Type B pancreatic cell (in vitro differentiated cells): ENCODE measurements around the gene GTF2A2. TPM values are rescaled to one million over a fixed set of nuclear protein-coding genes. Genes with fewer than 3 reads are reported as not detected.

Source experiments
- DNase-seq: peaks from one replicate; pipeline ENCODE4 v3.0.0; 2021; ENCODE audit warnings: mixed read lengths; ENCODE audit not compliant: unreplicated experiment; ENCODE audit errors: extremely low spot score
- H3K27ac Mint-ChIP-seq: 2 replicates; pipeline ENCODE4 v1.8.0; 2021; ENCODE audit warnings: mild to moderate bottlenecking, mixed read lengths
- H3K27me3 Mint-ChIP-seq: 2 replicates; pipeline ENCODE4 v1.8.0; 2021; ENCODE audit warnings: mixed read lengths
- H3K36me3 Mint-ChIP-seq: 2 replicates; pipeline ENCODE4 v1.8.0; 2021; ENCODE audit warnings: mixed read lengths
- H3K4me1 Mint-ChIP-seq: one replicate; pipeline ENCODE4 v1.8.0; 2021; ENCODE audit warnings: mixed read lengths; ENCODE audit not compliant: unreplicated experiment
- H3K4me3 Mint-ChIP-seq: 2 replicates; pipeline ENCODE4 v1.8.0; 2021; ENCODE audit warnings: mild to moderate bottlenecking, mixed read lengths
- H3K9me3 Mint-ChIP-seq: 2 replicates; pipeline ENCODE4 v1.8.0; 2021; ENCODE audit warnings: mixed read lengths
- total RNA-seq: library from RNA; stranded (reverse); gene quantifications from 2 replicates; pipeline ENCODE4 v1.2.1, GENCODE V29; 2021; ENCODE audit warnings: low replicate concordance
- TF ChIP-seq, protein P1 (sequence below): fragments of 200-600 bp; sonication (generic); conservative IDR thresholded peaks from 2 replicates; pipeline ENCODE4 v1.5.0; 2021; ENCODE audit warnings: antibody characterized with exemption, mild to moderate bottlenecking

GTF2A2 gene
- total RNA-seq, 1 donor from 2014 or later: 109 TPM

DNA sequence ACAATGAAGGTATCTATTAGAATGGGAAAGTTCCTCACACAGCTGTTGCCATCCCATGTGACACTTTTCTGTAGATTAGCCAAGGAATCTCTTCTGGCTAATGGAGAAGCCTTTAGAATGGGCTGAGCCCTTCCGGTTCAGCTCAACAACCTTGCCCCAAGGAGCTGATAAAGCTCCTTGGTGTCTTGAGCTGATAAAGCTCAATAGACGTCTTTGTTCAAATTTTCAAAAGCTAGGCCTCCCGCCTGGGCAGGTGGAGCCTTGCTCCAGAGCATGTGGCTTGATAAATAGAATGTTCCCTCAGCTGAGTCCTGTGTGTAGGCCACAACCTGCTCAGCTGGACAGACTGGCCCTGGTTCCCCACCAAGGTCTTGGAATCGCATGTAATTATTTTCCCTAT is 39.0 kb upstream of the GTF2A2 start:
- no peak overlapping the region for H3K27ac Mint-ChIP-seq
- peaks cover 3% of the 10 kb centered on the region for H3K27me3 Mint-ChIP-seq
- TF ChIP-seq, protein P1, sequence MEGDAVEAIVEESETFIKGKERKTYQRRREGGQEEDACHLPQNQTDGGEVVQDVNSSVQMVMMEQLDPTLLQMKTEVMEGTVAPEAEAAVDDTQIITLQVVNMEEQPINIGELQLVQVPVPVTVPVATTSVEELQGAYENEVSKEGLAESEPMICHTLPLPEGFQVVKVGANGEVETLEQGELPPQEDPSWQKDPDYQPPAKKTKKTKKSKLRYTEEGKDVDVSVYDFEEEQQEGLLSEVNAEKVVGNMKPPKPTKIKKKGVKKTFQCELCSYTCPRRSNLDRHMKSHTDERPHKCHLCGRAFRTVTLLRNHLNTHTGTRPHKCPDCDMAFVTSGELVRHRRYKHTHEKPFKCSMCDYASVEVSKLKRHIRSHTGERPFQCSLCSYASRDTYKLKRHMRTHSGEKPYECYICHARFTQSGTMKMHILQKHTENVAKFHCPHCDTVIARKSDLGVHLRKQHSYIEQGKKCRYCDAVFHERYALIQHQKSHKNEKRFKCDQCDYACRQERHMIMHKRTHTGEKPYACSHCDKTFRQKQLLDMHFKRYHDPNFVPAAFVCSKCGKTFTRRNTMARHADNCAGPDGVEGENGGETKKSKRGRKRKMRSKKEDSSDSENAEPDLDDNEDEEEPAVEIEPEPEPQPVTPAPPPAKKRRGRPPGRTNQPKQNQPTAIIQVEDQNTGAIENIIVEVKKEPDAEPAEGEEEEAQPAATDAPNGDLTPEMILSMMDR: no peak
- DNase-seq: no peak
- no peak overlapping the region for H3K4me3 Mint-ChIP-seq
- H3K36me3 Mint-ChIP-seq: no peaks in the 10 kb centered on the region
- H3K9me3 Mint-ChIP-seq: no peaks in the 10 kb centered on the region
- no peaks in the 10 kb centered on the region for H3K4me1 Mint-ChIP-seq

DNA sequence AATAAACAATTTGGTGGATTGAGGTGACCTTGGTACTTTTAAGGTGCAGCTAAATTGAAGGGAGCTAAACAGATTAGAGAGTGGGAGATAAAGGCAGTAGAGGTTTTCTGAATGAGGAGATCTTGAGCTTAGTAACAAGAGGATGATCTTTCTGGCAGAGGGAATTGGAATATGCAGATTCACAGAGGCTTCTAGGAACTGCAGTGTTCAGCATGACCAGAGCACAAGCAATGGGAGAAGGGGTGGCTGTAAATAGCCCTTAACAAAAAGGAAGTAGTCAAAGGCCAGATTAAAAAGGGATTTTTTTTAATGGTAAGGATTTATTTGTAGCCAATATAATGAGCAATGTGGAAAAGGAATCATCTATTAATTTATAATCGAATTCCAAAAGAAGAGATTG is 37.5 kb upstream of the GTF2A2 start:
- Mint-ChIP-seq H3K4me1 (peaks cover 4% of the 10 kb centered on the region), H3K4me3 (no peak overlapping the region), H3K27ac (no peak overlapping the region), H3K36me3 (no peaks in the 10 kb centered on the region), H3K27me3 (no peaks in the 10 kb centered on the region), H3K9me3 (no peaks in the 10 kb centered on the region)
- TF ChIP-seq, protein P1: no peak
- no peak for DNase-seq

DNA sequence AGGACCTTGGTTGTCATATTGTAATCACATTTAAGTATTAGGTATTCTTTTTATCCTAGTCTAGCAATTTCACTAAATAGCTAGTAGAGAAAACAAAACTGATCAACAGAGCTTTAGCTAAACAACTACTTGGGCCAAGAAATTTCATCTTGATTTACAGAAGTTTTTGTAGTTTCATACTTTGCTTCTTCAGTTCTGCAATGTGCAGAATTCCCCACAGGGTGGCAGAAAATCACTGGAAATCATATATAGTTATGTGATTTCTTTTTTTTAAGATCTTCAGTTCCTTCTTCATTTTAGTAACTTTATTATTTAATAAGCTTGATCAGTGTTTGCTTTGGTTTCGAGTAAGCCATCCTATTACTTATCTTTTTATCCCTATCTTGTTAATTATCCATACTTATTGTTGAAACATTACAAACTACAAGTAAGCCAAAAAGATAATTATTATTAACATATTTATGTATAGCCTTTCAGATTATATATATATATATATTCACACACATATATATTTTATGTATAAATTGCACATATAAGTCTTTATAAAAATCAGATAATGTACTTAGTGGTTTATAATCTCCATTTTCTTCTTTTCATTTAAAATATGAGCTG is 34.0 kb upstream of the GTF2A2 start:
- Mint-ChIP-seq H3K27me3 (no peaks in the 10 kb centered on the region), H3K9me3 (no peaks in the 10 kb centered on the region), H3K36me3 (peaks cover 6% of the 10 kb centered on the region), H3K4me1 (peaks cover 12% of the 10 kb centered on the region), H3K27ac (peak overlapping the region; percentile 79), H3K4me3 (peak overlapping the region; percentile 77)
- TF ChIP-seq, protein P1: peak; percentile 77
- no peak for DNase-seq

DNA sequence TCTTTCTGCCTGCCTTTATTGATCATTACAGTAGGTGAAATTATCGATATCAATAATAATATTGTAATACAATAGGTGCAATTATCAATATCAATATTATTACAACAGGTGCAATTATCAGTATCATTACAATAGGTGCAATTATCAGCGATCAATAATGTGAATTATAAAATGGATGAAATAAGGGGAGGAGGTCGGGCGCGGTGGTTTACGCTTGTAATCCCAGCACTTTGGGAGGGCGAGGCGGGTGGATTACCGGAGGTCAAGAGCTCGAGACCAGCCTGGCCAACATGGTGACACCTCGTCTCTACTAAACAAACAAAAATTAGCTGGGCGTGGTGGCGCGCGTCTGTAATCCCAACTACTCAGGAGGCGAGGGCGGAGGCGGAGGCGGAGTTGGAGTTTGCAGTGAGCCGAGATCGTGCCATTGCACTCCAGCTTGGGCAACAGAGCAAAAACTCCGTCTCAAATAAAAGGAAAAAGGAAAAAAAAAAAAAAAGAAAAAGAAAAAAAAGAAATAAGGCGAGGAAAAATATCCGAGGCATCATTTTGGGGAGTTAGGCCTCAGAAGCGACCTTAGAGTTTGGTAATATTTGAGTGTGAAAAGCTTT is 32.4 kb upstream of the GTF2A2 start:
- TF ChIP-seq, protein P1: no peak
- H3K27ac Mint-ChIP-seq: peak overlapping the region; percentile 100
- peaks cover 22% of the 10 kb centered on the region for H3K4me1 Mint-ChIP-seq
- H3K36me3 Mint-ChIP-seq: peaks cover 14% of the 10 kb centered on the region
- no peaks in the 10 kb centered on the region for H3K27me3 Mint-ChIP-seq
- DNase-seq: no peak
- peak overlapping the region; percentile 99 for H3K4me3 Mint-ChIP-seq
- H3K9me3 Mint-ChIP-seq: no peaks in the 10 kb centered on the region

DNA sequence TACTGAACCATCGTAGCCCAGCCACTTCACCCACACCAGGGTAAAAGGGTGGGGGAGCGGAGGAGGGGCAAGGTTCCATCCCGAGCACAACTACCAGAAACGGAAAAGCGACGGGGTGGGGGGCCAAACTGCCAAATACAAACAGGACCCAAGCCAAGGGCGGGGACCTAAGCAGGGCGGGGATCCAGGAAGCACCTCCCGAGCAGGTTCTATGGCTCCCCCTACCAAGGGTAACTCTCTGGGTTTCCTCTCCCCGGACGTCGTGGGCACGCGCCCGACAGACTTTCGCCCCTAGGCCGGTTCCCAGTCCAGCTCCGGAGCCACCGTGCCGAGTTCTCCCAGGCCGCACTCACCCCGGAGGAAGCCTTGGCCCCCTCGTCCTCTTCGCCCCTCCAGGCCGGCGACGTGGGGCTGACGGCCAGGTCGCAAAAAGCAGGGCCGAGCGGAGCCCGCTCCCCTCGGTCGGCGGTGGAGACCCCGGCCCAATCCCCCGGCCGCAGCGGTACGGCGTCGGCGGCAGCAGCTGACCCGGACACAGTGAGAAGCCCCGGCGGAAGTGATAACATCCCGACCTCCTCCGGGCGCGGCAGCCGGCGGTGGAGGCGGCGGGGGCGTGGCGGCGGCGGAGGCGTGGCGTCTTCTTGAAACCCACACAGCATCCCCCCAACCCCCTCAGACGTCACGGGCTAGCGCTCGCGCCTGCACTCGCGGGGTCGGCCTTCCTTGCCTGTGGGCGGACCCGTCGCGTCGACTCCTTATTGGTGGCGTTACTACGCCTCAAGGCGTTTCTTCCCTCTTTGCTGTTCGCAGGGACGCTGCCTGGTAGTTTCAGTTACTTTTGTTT is 31.7 kb upstream of the GTF2A2 start, which contains the start of gene BNIP2:
BNIP2 (minus strand) TSS at position 539 of the 844 bp plus-strand sequence. CDS start 6,863 bp downstream, outside the sequence.
- DNase-seq: peak; percentile 99
- TF ChIP-seq, protein P1: no peak
- Mint-ChIP-seq H3K27ac (peak within 1 kb of the TSS; percentile 100), H3K4me1 (peaks cover 23% of the 10 kb centered on the region), H3K27me3 (no peaks in the 10 kb centered on the region), H3K4me3 (peak within 1 kb of the TSS; percentile 99), H3K9me3 (no peaks in the 10 kb centered on the region), H3K36me3 (peaks cover 18% of the 10 kb centered on the region)
